Esophagus muscularis mucosa (tissue), 4 donors: ENCODE measurements around the gene TSSK2.

Experiments used
- EP300 ChIP-seq: sonication (generic); formaldehyde crosslinking; IDR thresholded peaks from one replicate; pipeline ENCODE4 v1.6.1; 2017; ENCODE audit warnings: antibody characterized with exemption
- POLR2A ChIP-seq: fragments of 450-650 bp; IDR thresholded peaks from one replicate; pipeline ENCODE4 v1.6.1; 2017; ENCODE audit warnings: antibody characterized with exemption, moderate library complexity, mild to moderate bottlenecking, low read depth
- POLR2AphosphoS5 ChIP-seq, 2 donors: sonication (generic); formaldehyde crosslinking; IDR thresholded peaks; one replicate each; pipeline ENCODE4 v1.6.1; 2017; ENCODE audit warnings: antibody characterized with exemption in 2 of 2
- TF ChIP-seq, protein P1 (sequence below), 3 experiments: fragments of 200-600 bp in 2 of 3; fragments of 450-650 bp in 1 of 3; sonication (generic) in 2 of 3; IDR thresholded peaks; one replicate each; pipeline ENCODE4 v1.5.1; 2017 to 2019; ENCODE audit warnings: antibody characterized with exemption in 3 of 3, mild to moderate bottlenecking in 2 of 3, moderate library complexity in 1 of 3

DNA sequence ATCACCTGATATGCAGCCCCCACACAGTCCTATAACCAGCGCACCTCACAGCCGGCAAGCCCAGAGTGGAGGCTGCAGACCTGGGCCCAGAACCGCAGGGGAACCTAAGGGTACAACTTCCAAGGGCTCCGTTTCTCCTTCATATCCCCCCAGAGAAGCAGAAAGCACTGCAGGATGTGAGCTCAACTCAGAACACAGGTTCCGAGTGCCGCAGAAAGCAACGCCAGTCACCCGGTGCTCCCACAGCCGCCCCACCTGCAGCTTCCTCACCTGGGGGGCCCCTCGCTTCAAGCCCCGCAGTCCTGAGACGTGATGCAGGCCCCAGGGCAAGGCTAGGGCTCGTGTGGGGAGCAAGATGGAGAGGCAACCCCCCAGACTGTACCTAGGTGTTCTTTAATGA is 2.5 kb downstream of the TSSK2 start:
- no peak for TF ChIP-seq EP300
- TF ChIP-seq, protein P1, sequence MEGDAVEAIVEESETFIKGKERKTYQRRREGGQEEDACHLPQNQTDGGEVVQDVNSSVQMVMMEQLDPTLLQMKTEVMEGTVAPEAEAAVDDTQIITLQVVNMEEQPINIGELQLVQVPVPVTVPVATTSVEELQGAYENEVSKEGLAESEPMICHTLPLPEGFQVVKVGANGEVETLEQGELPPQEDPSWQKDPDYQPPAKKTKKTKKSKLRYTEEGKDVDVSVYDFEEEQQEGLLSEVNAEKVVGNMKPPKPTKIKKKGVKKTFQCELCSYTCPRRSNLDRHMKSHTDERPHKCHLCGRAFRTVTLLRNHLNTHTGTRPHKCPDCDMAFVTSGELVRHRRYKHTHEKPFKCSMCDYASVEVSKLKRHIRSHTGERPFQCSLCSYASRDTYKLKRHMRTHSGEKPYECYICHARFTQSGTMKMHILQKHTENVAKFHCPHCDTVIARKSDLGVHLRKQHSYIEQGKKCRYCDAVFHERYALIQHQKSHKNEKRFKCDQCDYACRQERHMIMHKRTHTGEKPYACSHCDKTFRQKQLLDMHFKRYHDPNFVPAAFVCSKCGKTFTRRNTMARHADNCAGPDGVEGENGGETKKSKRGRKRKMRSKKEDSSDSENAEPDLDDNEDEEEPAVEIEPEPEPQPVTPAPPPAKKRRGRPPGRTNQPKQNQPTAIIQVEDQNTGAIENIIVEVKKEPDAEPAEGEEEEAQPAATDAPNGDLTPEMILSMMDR (IDR thresholded peaks at IDR 0.05) = no peak
- no peak for TF ChIP-seq POLR2A
- no peak for TF ChIP-seq POLR2AphosphoS5 (IDR thresholded peaks at IDR 0.05)
